ENCODE results near the gene FKBP14. TPM values are rescaled to one million over a fixed set of nuclear protein-coding genes. Genes with fewer than 3 reads are reported as not detected.

The FKBP14 gene
- total RNA-seq, 4 donors from 2014 or later: 4.0 to 12.9 (median 7.9) TPM

DNA sequence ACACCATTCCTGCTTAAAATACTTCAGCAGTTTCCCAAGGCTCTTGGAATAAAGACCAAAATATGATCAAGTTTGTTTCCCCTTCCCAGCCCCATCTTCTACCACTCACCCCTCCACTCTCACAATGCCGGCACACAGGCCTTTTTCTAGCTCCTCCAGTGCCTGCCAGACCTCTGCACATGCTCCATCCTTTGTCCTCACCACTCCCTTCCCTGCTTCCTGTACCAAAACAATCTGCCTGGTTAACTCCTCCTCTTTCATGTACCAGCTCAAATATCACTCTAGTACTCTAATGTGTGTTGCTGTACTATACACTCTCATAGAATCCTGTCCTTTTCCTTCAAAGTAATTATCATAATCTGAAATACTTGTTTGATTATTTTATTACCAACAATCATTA, 56.3 kb downstream of the FKBP14 start:
- TF ChIP-seq, protein P1, sequence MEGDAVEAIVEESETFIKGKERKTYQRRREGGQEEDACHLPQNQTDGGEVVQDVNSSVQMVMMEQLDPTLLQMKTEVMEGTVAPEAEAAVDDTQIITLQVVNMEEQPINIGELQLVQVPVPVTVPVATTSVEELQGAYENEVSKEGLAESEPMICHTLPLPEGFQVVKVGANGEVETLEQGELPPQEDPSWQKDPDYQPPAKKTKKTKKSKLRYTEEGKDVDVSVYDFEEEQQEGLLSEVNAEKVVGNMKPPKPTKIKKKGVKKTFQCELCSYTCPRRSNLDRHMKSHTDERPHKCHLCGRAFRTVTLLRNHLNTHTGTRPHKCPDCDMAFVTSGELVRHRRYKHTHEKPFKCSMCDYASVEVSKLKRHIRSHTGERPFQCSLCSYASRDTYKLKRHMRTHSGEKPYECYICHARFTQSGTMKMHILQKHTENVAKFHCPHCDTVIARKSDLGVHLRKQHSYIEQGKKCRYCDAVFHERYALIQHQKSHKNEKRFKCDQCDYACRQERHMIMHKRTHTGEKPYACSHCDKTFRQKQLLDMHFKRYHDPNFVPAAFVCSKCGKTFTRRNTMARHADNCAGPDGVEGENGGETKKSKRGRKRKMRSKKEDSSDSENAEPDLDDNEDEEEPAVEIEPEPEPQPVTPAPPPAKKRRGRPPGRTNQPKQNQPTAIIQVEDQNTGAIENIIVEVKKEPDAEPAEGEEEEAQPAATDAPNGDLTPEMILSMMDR (IDR thresholded peaks at IDR 0.05; ENCODE audit: low read depth): no peak

DNA sequence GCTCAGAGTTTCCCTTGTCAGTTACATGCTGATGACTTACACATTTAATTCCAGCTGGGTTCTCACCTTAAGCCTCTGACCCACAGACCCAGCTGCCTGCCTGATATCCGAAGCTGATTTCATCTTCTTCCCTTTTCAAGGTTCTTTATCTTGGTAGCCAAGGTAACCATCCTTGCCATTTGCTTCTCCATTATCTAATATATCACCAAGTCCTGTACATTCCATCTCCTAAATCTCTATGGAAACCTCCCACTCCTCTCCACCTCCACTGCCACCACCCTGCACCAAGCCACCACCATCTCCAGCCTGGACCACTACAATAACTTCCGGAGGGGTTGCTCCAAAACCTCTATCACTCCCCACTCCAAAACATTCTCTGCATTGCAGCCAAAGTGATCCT, 56.8 kb downstream of the FKBP14 start:
- TF ChIP-seq, protein P1 (IDR thresholded peaks at IDR 0.05; ENCODE audit: low read depth): no peak

DNA sequence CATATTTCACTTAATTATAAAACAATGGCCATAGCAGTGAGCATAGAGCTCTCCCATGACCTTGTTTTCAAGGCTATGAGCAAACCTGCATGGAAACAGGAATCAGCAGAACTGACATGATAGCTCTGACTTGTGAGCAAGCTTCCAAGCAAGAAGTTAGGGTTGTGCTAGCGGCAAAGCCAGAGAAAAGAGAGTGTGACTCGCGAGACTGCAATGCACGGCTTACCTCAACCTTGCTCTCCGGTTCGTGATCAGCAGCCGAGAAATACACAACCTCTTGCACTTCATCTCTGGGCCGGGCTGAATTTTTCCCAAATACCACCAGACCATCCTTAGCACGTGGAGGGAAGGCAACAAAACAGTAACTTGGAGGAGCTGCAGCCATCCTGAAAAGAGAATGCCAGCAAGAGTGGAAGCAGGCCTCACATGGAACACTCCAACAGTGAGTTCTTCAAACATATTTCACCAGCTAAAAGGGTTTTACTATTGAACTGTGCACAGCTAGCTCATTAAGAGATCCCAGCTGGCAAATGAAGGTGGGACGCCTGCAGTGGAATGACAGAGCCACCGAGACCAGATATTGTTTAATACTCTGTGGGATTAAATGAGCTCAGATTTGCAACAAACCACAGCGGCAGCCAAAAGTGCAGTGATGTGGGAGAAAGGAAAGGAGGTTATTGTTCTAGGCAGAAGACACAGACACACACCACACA, 57.7 kb downstream of the FKBP14 start:
- TF ChIP-seq, protein P1 (IDR thresholded peaks at IDR 0.05; ENCODE audit: low read depth): no peak

DNA sequence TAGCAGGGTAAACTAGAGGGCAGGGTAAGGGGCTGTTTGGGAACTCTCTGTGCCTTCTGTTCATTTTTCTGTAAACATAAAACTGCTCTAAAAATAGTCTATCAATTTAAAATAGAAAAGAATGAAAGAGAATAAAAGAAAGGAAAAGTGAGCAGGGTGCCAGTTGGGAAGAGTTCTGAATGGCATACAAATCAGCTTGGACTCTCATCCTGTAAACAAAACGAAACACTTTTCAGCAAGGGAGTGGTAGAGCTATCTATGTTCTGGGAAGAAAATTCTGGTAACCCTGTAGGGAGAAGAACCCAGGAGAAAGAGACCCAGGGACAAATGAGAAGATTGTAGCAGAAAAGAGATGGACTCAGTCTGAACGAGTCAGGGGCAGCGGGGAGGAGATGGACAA, 61.5 kb downstream of the FKBP14 start:
- TF ChIP-seq, protein P1 (IDR thresholded peaks at IDR 0.05; ENCODE audit: low read depth): no peak

DNA sequence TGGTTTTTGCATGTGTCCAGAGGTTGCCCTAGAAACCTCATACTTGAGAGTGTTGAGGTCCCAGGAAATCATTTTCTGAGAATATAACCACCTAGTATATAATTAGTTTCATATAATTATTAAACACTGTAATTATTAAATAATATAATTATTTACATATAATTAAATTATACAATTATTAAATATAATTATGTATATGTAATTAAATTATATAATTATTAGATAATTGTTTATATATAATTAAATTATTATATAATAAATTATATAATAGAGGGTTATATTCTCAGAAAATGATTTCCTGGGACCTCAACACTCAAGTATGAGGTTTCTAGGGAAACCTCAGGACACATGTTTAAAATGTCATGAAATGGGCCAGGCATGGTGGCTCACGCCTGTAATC, 64.5 kb downstream of the FKBP14 start:
- TF ChIP-seq, protein P1 (IDR thresholded peaks at IDR 0.05; ENCODE audit: low read depth): no peak

Other genes with a start within 250 kb of the FKBP14 start
- gene WIPF3, start 220.2 kb downstream of the FKBP14 start, total RNA-seq: under 1 TPM; 0.17 to 0.65 (median 0.39) TPM
- 10 to 100 TPM; 18.8 to 37.4 (median 32.4) TPM for gene SCRN1, start 36.9 kb downstream of the FKBP14 start, total RNA-seq
- gene PLEKHA8, start 1.7 kb upstream of the FKBP14 start, total RNA-seq: 10 to 100 TPM in 1 of 4 donors, 1 to 10 TPM in 3; 7.8 to 13.9 (median 8.6) TPM
- gene MTURN, start 108.3 kb upstream of the FKBP14 start, total RNA-seq: 100 to 1,000 TPM; 158 to 422 (median 252) TPM